Right lung (tissue), 10 donors: ENCODE results near the gene TFPI2. TPM values are rescaled to one million over a fixed set of nuclear protein-coding genes. Genes with fewer than 3 reads are reported as not detected.
"Not testable (repeated sequence)": the region's sequence is repeated elsewhere in the genome, so short reads cannot be mapped to it uniquely, and the experiment has no call there.

Source experiments
- DNase-seq, 2 donors: peaks; one replicate each; pipeline ENCODE4 v3.0.0-alpha.2; 2013
- long read RNA-seq, 8 donors: transcript quantifications; one replicate each; lab custom pipeline, GENCODE V29; 2026
- polyA plus RNA-seq, 5 donors: library from polyadenylated mRNA; unstranded; fragments of 120-200 nt; gene quantifications; one replicate each; pipeline versions ENCODE4 v1.2.1 to v1.2.3, GENCODE V29; 2013; ENCODE audit warnings: inconsistent platforms in 1 of 5, low replicate concordance in 1 of 5; ENCODE audit not compliant: insufficient read length in 5 of 5, insufficient read depth in 1 of 5

Gene TFPI2, protein sequence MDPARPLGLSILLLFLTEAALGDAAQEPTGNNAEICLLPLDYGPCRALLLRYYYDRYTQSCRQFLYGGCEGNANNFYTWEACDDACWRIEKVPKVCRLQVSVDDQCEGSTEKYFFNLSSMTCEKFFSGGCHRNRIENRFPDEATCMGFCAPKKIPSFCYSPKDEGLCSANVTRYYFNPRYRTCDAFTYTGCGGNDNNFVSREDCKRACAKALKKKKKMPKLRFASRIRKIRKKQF
- 10 to 100 TPM in 3 of 5 donors, 1 to 10 TPM in 2; 6.1 to 18.0 (median 10.4) TPM for polyA plus RNA-seq
- long read RNA-seq, donor 1, transcript TFPI2-201 (5 exons, 2,445 nt) = major isoform, 103 of 168 reads
- long read RNA-seq, donor 1, partial matches to known transcripts = 62 of 168 reads
- long read RNA-seq, donor 1, other reads (novel, unspliced or antisense) = 0 of 168 reads
- long read RNA-seq, donor 2, transcript TFPI2-201 (5 exons, 2,445 nt) = major isoform, 5 of 10 reads
- long read RNA-seq, donor 2, partial matches to known transcripts = 5 of 10 reads
- long read RNA-seq, donor 2, other reads (novel, unspliced or antisense) = 0 of 10 reads
- long read RNA-seq, donor 3, transcript TFPI2-201 (5 exons, 2,445 nt) = major isoform, 9 of 9 reads
- long read RNA-seq, donor 3, partial matches to known transcripts = 0 of 9 reads
- long read RNA-seq, donor 3, other reads (novel, unspliced or antisense) = 0 of 9 reads
- long read RNA-seq, donor 4, partial matches to known transcripts = 0 of 2 reads
- long read RNA-seq, donor 4, other reads (novel, unspliced or antisense) = 0 of 2 reads
- long read RNA-seq, donor 5, partial matches to known transcripts = 0 of 4 reads
- long read RNA-seq, donor 5, other reads (novel, unspliced or antisense) = 0 of 4 reads
- long read RNA-seq, donor 6, transcript TFPI2-201 (5 exons, 2,445 nt) = major isoform, 7 of 9 reads
- long read RNA-seq, donor 6, partial matches to known transcripts = 0 of 9 reads
- long read RNA-seq, donor 6, other reads (novel, unspliced or antisense) = 0 of 9 reads
- long read RNA-seq, donor 7, partial matches to known transcripts = 628 of 629 reads
- long read RNA-seq, donor 7, other reads (novel, unspliced or antisense) = 0 of 629 reads
- long read RNA-seq, donor 8 = 0 reads

DNA sequence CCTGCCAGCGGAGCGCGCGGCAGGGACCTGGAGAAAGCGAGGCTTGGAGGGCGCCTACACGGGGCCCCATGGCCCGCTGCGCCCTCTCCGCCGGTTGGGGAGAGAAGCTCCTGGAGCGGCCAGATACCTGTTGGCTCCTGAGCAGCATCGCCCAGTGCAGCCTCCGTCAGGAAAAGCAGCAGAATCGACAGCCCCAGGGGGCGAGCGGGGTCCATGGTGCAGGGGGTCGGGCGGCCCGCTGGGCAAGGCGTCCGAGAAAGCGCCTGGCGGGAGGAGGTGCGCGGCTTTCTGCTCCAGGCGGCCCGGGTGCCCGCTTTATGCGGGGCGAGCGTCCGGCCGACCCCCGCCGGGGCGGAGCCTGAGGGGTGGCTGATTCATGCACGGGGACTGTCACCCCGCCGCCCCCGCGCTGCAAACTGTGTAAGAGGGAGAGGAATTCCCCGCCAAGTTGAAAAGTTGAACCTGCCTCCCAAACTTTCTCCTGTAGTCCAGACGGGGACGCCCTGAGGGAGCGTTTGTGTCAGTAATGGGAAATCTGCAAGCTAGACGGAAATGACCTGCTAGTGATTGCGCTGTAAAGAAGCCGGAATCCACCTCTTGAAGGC lies at the start of gene TFPI2:
Gene TFPI2 (minus strand): TSS at position 290 of the 605 bp plus-strand sequence. CDS start 75 bp downstream, at position 215.
- DNase-seq = no peak

DNA sequence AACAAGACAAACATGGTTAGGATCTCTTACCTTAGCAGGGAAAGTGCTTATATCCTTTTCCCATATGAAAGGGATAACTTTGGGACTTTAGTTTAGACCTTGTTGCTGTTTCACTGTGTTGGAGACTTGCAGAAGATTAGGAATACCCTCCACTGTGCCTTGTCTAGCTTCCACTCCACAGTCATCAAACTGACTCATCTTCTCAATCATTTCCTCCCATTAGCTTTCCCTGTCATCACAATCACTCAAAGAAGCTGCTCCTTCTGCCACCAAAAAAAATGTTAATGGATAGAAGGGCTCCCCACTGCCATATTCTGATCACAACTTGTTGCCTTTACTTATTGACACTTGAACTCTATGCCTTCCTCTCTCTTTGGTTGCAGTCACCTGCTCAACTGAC lies 47.7 kb upstream of the TFPI2 start:
- DNase-seq = no peak

DNA sequence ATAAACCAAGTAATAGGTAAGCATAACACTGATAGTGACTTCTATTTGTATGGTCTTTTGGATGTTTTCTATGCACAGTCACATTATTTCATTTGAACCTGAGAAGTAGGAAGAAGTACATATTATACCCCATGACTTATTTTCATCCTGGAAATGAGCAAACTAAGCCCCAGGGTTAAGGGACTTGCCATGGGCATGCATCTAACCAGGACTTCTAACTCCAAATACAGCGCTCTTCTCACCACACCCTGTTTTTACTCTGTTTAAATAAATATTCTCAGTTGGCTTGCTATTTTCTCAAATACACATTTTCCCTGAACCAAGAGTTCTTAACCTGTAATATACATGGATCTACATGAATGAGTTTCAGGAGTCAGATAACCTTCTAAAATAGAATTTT lies 47.3 kb upstream of the TFPI2 start:
- DNase-seq = no peak

DNA sequence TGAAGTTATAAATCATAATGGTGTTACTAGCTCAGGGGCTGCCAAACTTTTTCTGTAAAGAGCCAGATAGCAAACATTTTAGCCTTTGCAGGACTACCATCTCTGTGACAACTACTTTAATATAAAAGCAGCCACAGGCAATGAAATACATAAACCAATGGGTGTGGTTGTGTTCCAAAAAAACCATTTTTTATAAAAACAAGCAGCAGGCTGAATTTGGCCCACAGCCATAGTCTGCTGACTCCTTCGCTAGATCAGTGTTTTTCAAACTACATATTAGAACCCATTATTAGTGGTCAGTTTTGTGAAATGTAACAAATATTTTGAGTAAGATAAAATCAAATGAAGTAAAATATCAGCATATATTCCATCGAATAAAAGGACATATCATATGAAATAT lies 44.5 kb upstream of the TFPI2 start:
- DNase-seq = no peak

DNA sequence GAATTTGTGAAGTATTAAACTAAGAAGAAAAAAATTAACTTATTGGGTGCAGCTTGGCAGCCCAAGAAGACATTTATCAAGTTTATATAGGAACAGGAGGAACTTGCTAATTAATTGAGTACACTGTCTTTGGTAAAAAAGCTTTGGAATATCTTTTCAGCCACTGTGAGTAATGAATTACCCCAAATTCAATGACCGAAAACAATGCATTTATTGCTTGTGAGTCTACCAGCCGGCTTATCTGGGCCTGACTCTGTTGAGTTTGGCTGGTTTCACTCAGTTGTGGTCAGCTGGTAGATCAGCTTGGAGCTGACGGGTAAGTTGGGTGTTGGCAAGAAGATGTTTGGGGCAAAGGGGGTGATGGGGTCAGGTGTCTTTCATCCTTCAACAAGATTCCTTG lies 42.6 kb upstream of the TFPI2 start:
- no peak for DNase-seq

DNA sequence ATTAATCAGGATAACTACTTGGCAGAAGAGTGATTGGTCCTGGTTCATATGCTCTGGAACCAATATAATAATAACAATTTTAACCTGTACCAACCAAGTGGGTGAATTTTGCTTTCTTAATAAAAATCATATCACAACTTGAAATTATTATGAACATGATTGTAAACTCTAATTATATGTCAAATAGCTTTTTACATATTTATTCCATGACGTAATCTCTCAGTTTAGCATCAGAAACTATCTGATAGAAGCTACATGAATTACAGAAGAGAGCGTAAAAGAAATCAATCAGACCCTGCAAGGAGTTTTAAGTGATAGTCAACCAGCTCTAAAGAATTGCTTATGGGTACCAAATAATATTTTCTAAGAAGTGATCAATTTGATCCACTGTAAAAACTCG lies 41.1 kb upstream of the TFPI2 start:
- no peak for DNase-seq

DNA sequence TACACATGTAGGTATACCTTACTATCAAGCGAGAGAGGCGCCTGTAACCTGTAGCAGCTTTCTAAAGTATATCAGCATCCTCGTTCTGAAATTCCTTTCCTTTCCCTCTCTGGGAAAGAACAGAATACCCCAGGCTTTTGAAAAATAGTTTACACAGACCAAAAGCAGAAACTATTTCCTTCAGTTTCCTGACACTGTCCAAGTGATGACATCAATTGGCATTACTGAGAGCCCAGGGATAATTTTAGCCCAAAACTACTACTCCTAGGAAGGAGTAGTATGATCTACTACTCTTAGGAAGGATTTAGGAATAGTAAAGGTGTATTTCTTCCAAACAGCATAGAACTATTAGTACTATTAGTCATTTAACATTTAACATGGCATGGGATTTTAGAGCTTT lies 37.0 kb upstream of the TFPI2 start:
- DNase-seq = no peak

DNA sequence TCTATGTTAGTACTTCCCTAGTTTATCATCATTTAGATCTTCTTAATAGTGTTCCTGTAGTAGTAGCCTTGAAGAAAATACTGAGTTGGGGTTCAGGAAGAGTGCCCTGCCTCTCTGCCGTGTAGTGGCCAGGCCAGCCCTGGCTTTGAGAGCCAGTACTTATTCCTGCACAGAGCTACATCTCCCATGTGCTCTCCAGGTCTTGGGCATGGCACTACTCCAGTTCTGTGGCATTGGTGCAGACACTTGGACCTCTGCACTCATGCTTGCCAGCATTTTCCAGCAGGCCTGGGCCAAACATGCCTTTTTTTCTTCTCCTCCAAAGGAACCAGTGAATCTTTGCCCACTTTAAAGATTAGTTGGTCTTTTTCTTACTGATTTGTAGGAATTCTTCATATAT lies 36.2 kb upstream of the TFPI2 start:
- DNase-seq = no peak

DNA sequence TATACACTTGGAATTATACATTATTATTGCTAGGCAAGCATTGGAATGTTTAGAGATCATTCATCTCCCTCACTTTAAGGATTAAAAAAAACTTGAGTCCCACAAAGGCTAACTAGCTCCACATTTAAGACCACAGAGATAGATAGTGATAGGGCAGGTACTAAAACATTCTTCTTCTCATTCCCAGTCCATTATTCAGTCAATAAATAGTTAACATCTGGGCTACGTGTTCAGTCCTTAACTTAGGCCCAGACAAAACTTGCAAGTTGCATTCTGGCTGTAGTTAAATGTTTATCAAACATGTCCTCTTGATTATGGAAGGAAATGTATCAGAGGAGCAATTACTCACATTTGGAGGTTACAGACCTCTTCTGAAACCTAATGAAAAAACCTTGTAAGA lies 33.4 kb upstream of the TFPI2 start:
- no peak for DNase-seq

DNA sequence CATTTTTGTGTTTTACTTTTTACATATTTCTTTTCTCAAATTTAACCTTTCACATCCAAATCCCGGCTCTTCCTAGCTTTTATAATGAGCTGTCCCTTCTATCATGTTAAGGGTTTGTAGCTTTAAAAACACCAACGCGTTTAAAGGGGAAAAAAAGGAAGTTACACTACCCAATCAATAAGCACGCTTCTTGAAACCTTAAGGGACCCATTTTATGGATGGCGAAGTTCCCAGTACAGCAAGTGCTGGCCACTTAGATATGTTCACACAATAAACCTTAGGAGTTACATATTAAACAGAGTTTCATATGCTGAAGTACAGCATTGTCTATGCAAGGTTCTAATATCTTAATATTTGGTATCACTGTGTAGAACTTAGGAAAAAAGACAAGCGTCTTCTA lies 32.7 kb upstream of the TFPI2 start:
- DNase-seq = no peak

DNA sequence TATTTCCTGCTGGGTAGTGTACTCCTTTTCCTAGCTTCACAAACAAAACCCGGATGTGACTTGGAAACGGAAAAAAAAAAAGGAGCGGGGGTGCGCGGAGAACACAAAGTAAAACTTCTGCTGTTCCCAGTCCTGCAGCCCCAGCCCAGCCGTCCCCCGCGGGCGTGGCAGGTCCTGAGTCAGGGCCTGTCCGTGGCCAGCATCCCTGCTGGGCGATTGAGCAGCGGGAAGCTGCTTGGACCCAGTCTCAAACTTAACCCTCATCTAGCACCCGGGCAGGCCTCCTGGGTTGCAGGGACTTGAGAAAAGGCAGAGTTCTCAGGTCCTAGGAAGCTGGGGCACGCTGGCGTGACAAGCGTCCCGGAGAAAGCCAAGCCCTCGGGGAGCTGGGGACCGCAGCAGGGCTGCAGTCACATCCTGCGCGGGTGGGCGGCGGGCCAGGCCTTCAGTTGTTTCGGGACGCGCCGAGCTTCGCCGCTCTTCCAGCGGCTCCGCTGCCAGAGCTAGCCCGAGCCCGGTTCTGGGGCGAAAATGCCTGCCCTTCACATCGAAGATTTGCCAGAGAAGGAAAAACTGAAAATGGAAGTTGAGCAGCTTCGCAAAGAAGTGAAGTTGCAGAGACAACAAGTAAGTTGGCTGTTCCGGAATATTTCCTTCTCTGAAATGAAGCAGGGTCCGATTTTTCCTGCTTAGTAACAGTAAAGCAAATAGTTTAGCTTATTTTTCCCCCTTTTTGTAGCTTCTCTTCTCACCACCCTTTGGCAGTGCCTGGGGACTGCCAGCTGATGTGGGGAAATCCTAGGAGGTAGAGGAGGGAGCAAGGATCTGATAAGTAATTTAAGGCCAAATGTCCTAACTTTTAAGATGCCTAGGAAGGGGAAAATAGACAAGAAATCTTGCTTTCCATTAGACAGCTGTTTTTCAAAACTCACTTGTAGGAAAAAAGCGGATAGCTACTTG lies 31.3 kb upstream of the TFPI2 start, which contains the start of gene GNG11:
Gene GNG11 (plus strand): TSS at position 129 of the 960 bp plus-strand sequence. CDS start 403 bp downstream, at position 532.
- DNase-seq = peak; percentile 81 to 83

DNA sequence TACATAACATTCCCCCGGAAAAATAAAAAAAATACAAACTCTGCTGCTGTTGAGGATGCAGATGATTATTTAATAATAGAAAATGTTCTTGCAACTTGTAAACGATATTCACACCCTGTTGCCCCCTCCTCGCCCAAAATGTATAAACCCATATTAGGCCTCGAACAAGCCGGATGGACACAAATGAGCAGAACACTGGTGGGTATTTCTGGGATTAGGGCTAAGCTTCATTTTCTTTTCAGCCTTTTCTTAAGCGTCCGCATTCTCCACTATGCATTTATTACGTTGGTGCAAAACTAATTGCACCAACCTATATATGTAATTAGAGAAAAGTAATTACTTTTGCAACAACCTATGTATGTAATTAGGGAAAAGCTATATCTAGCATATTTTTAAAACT lies 30.6 kb upstream of the TFPI2 start:
- DNase-seq = no peak

DNA sequence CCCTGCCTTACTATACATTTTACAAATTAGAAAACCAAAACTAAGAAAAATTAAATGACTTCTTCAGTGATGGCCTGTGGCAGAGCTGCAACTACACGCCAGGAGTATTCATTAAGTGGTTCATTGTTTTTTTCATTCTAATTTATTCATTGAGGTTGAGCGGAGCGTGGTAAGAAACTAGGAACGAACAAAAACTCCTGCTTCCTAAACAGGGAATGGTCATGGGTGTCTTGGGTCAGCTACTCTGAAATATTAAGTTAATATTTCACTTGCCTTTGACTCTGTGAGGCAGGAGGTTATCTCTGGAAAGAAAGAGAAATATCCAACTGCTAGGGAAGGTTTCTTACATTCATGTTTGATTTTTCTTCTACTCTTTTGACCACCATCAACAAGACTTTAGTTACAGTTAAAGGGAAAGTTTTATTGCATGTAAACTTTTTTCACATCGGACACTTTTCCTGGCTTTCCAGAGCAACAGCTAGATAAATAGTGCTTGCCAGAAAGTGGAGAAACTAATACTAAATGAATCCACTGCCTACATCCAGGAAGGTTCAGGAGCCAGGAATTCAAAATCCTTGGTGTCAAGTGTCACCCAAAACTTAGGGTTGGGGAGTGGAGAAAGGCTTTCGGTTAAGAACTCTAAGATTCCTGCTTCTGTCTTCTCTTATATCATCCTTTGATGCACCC lies 30.1 kb upstream of the TFPI2 start:
- no peak for DNase-seq

DNA sequence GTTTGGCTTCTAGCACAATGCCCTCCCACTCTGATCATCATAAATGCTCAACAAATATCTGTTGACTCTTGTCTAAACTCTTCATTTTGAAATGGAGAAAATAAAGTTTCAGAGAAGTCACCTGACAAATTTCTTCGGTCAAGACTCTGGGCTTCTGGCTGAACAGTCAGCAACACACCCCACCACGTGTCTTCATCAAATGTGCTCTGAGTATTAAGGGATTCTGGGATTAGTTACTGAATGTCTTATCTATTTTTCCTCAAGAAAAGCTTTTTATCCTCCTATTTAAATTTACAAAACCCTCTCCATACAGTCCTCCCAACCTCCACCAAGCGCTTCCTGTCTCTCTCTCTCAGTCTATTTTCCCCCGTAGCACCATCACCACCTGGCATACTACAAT lies 25.8 kb upstream of the TFPI2 start:
- DNase-seq = not testable (repeated sequence)

DNA sequence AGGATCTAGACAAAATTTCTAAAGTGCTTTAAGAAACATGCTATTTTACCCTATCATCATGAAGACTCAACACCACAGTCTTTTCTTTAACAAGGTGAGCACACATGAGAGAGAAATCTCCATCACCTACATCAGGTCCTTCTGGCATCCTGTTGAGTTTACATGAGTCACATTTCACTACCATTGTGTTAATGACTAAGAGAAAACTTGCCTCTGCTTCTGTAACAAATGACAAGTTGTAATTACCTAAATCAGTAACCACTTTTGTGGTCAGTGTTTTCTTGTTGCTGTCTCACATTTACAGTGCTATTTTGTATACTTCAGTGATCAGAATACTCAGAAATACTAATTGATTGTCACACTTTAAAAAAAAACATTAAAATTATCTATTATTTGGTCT lies 25.3 kb upstream of the TFPI2 start:
- DNase-seq = not testable (repeated sequence)

DNA sequence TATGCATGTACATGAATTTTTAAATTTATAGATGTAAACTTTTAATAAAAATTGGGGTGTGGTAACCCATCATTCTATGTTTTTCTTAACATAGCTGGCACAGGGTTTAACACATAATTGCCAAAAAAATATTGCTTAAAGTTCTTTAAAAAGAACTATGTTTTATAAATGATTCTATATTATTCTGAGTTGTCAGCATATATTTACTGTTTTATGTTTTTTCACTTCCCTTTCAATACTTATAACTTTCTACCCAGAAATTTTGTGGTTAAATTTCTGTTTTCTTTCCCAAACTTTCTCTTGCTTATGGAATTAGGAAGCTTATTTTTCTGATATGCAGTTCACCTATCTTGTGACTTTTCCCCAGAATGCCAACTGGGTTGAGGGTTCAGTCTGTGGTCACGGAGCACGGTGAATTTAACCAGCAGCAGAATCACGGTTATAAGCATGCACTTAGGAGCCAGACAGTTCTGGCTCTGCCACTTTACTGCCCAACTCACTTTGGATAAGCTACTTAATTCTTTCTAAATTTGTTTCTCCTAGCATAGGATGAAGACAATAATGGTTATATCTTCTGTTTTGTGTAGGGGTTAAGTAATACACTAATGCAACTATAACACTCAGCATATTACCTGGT lies 24.8 kb upstream of the TFPI2 start:
- DNase-seq = not testable (repeated sequence)

DNA sequence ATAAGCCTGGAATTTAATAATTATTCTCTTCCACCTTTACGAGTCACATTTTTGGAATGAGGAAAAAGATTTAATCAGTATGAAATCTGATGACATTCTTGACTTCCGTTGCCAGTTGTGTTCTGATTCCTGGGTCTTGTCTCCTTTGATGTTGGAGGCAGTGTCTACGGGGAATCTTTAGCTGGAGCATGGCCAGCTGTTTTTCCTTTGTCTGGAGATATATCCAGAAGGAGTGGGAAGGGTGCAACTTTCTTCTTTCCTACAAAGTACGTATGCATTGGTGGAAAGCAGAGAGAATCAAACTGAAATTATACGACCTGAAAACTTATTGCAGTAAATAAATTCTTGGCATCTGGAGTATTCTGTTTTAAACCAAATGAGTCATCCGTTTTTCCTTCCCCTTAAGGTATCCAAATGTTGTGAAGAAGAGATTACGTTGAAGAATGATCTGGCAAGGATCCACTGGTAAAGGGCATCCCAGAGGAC lies 24.1 kb upstream of the TFPI2 start:
- no peak for DNase-seq

DNA sequence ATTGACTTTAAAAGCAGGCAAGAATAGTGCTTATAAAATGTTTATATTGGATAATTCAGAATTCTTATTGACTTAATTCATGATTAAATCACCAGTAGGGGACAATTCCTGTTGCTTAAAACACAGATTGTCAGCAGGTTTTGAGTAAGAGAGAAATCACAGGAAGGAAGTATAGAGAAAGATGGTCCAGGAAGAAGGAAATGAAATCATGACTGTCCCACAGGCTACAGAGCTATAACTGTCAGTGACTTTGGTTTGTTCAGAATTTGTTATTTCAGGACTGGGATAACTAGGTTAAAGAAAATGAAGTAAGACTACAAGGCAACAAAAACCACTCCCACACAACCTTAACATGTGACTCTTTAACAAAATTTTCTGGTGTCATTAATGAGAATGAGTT lies 22.6 kb upstream of the TFPI2 start:
- no peak for DNase-seq

DNA sequence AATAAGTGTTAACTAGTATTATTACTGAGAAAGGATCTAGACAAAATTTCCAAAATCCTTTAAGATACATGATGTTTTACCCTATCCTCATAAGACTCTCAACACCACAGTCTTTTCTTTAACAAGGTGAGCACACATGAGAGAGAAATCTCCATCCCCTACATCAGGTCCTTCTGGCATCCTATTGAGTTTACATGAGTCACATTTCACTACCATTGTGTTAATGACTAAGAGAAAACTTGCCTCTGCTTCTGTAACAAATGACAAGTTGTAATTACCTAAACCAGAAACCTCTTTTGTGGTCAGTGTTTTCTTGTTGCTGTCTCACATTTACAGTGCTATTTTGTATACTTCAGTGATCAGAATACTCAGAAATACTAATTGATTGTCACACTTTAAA lies 21.1 kb upstream of the TFPI2 start:
- DNase-seq = not testable (repeated sequence)
